ENCODE data around the gene DNM3.

The DNM3 gene

GRCh38 chr1:172203135-172203823 lies 362.0 kb downstream of the DNM3 start:
- DNase-seq: no peak

- no peak for DNase-seq
Observed at GRCh38 chr1:172203902-172204301, 362.6 kb downstream of the DNM3 start.

GRCh38 chr1:172206256-172206655 lies 365.0 kb downstream of the DNM3 start:
- no peak for DNase-seq

- no peak for DNase-seq
Observed at GRCh38 chr1:172208635-172209034, 367.3 kb downstream of the DNM3 start.

GRCh38 chr1:172211221-172211620 lies 369.9 kb downstream of the DNM3 start:
- no peak for DNase-seq

GRCh38 chr1:172212124-172212523 lies 370.8 kb downstream of the DNM3 start:
- DNase-seq: no peak

- no peak for DNase-seq
Observed at GRCh38 chr1:172215006-172215405, 373.7 kb downstream of the DNM3 start.

GRCh38 chr1:172219966-172220365 lies 378.7 kb downstream of the DNM3 start:
- DNase-seq: no peak

- no peak for DNase-seq
Observed at GRCh38 chr1:172220376-172220775, 379.1 kb downstream of the DNM3 start.

- no peak for DNase-seq
Observed at GRCh38 chr1:172221436-172221835, 380.1 kb downstream of the DNM3 start.

- DNase-seq: no peak
Observed at GRCh38 chr1:172224871-172225270, 383.6 kb downstream of the DNM3 start.

GRCh38 chr1:172229942-172230341 lies 388.6 kb downstream of the DNM3 start:
- no peak for DNase-seq

GRCh38 chr1:172230526-172230925 lies 389.2 kb downstream of the DNM3 start:
- DNase-seq: no peak

- DNase-seq: no peak
Observed at GRCh38 chr1:172236958-172237357, 395.7 kb downstream of the DNM3 start.

- no peak for DNase-seq
Observed at GRCh38 chr1:172238158-172238557, 396.9 kb downstream of the DNM3 start.

GRCh38 chr1:172238965-172239364 lies 397.7 kb downstream of the DNM3 start:
- no peak for DNase-seq

GRCh38 chr1:172239901-172240300 lies 398.6 kb downstream of the DNM3 start:
- no peak for DNase-seq

- no peak for DNase-seq
Observed at GRCh38 chr1:172241540-172241939, 400.2 kb downstream of the DNM3 start.

GRCh38 chr1:172244865-172245264 lies 403.6 kb downstream of the DNM3 start:
- DNase-seq: no peak

- no peak for DNase-seq
Observed at GRCh38 chr1:172245788-172246187, 404.5 kb downstream of the DNM3 start.

- DNase-seq: no peak
Observed at GRCh38 chr1:172246521-172247390, 405.5 kb downstream of the DNM3 start.

- DNase-seq: no peak
Observed at GRCh38 chr1:172251486-172251885, 410.2 kb downstream of the DNM3 start.

- DNase-seq: no peak
Observed at GRCh38 chr1:172252321-172252720, 411.0 kb downstream of the DNM3 start.

- DNase-seq: no peak
Observed at GRCh38 chr1:172252958-172253357, 411.7 kb downstream of the DNM3 start.
